Middle frontal gyrus (tissue), 1 donor: Measurements from ENCODE around the gene TMEM181.

Experiments
- DNase-seq: peaks from one replicate; pipeline ENCODE4 v3.0.0-alpha.2; 2015; ENCODE audit warnings: low spot score; ENCODE audit errors: extremely low spot score

TMEM181 gene

DNA sequence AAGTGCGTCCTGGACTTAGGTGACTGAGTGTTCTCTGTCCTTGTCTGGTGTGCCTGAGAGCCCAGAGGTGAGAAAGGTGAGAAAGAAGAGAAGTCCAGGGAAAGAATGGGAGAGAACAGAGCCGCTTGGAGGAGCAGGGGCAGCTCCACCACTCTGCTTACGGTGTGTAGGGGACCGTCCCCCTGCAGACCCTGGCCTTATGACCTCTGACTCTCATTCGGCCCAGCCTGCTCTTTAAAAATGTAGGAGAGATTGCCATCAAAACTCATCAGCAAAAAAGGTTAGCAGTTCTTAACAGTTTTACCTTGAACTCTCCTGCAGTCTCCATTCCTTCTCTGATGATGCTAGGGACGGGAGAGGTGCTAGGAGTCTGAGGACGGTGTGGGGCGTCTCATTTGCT lies 2.0 kb downstream of the TMEM181 start:
- no peak for DNase-seq

DNA sequence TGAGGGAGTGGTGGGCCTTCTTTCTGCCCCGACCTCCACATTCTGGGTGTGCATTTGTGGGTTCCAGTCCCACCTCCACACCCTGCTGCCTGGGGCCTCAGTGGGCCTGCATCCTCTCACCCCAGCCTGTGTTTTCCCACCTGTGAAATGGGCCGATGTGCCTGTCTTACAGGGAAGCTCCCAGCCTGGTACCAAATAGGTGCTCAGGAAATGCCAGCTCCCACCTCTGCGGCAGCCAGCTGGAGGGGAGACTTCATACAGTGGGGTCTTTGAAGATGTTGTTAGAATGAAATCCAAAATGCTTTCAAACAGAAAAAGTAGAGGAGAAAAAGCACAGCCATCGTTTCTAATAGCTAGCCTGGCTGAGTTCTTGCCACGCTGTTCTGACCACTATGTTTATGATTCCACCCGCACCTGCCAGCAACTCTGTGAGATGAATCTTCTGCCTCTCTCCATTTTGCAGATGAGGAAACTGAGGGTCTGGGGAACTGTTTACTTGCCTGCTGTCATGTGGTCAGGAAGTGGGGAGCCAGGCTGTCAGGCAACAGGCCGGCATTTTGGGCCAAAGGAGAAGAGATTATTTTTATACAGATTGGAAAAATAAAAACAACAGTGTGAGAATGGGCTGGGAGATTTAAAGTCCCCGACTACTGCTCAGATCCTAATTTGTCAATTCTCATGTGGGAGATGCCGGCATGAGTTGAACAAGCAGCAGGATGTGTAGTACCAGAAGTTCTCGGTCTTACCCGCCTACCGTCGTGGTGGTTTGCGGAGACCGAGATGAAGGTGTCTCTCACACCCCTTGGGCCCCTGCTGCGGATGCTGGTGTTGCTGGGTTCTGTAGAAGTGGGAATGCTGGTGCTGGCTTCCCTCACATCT lies 4.6 kb downstream of the TMEM181 start:
- no peak for DNase-seq

DNA sequence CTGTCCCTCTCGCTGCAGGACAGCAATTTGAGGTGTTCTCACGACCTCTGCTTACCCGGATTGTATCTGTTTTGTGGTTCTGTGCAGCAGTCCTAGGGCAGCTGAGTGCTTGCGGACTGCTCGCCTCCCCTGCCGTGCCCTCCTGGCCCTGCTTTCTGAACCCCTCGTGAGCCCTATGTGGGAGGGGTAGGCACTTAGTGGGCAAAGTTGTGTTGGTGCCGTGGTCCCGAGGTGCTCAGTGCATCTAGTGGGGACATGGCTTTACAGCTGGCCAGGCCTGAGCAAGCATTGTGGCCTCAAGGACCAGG lies 5.2 kb downstream of the TMEM181 start:
- no peak for DNase-seq

DNA sequence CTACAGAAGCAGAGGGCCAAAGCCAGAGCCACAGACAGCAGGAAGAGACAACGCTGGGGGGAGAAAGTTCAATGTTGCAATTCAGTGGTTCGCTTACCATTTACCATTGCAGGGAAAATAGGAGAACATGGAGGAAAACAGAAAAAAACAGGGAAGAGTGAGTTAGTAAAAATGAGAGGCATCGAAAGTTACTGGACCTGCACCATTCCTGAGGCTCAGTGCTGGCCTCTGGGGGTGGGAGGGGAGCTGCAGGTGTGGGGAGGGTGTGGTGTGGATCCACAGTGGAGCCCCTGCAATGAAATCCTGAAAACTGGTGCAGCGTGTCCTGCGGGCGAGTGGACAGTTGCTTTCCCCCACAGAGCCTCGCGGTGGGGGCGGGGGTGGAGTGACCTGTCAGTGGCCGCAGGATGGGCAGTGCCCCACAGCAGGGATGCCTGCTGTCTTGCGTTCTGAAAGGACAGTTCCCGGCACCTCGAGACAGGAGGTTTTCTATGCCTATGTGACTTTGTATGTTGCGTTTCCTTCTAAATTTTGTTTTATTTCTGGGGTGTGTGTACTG lies 5.7 kb downstream of the TMEM181 start:
- DNase-seq: no peak

DNA sequence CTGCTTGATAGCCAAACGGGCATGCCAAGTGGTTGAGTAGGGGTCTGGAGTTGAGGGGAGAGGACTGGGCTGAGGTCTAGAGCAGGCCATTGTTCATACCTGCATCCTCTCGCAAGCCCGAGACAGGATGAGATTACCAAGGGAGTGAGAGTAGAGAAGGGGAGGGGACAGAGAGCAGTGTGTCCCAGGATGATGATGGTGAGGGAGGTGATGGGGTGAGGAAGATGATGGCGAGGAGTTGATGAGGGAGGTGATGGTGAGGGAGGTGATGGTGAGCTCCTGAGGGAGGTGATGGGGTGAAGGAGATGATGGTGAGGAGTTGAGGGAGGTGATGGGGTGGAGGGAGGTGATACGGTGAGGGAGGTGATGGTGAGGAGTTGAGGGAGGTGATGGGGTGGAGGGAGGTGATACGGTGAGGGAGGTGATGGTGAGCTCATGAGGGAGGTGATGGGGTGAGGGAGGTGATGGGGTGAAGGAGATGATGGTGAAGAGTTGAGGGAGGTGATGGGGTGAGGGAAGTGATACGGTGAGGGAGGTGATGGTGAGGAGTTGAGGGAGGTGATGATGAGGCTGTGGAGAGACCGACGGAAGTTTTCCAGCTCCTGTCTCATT lies 6.4 kb downstream of the TMEM181 start:
- DNase-seq: no peak

DNA sequence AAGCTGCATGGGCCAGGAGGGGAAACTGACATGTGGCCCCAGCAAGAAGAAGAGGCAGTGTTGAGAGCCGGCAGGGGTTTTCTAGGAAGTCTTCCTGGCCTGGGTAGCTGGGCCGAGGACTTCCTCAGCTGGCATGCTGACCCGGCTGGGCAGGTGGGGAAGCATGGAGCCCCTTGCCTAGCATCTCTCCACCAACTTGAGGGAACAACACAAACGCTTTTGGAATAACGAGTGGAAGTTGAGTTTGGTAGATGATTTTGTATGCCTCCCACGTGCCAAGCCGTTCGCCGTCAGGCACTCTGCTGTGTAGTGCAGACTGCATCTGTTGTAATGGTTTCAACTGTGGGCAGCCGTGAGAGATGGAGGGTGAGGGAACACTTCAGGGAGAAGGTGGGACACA lies 7.3 kb downstream of the TMEM181 start:
- no peak for DNase-seq

DNA sequence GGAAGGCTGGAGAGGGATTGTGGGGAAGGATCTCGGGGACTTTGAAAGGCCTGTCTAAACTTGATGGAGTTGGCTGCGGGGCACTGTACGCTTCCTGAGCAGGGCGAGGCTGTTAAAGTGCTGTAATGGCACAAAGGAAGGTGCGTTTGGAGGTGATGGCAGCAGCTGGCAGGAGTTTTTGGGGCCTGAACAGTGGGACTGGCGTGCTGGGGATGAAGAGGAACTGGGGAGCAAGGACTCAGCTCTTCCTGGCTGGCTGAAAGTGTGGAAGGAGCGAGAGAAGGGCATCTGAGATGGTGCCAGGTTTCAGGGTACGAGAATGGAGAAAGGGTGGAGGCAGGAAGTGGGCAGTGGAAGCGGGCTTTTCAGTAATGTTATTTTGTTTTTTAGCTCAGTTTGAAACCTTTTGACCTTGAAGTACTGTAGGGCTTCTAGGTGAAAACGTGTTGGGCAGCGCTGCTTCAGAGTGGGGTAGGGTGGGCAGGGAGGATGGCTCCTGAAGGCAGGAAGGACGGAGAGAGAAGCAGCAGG lies 8.0 kb downstream of the TMEM181 start:
- no peak for DNase-seq

DNA sequence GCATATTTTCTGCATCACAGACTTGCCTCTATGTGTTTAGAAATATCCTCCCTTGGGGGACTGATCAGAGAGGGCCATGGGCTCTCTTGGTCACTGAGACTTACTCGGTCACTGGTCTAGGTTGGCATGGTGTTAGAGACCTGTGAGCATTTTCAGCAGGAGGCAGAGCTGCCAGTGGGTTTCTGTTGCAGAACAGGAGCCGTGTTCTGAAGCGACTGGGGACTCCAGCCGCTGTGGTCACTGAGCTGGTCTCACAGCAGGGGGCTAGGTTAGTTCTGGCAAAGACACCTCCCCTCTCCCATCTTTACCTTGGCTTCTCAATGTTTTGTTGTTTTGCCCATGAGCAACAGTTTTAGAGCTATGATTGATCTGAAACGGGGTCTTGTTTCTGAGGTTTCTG lies 8.7 kb downstream of the TMEM181 start:
- no peak for DNase-seq

DNA sequence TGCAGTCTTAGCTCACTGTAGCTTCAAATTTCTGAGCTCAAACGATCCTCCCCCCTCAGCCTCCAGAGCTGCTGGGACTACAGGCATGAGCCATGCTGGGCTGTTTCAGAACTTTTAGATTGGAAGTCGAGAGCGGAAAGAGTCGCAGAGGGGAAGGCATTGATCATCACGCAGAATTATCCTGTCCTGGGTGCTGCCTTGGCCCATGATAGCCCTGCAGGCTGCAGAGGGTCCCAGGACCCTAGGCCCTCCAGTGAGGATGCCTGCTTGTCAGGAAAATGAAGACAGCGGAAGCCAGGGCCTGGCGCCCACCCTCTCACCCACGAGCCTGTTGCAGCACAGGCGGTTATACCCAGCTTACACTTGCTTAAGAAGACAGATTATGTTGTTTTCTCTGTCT lies 9.1 kb downstream of the TMEM181 start:
- no peak for DNase-seq

DNA sequence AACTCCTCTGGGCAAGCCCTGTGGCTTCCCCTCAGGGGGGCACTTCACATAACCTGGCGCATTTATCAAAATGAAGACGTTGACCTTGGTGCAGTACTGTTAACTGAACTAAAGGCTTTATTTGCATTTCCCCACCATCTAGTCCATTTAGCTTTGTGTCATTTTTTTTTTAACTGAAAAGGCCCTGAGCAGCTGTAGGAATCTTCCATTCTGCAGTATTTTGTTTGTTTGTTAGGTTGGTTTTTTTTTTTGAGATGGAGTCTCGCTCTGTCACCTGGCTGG lies 10.7 kb downstream of the TMEM181 start:
- no peak for DNase-seq

DNA sequence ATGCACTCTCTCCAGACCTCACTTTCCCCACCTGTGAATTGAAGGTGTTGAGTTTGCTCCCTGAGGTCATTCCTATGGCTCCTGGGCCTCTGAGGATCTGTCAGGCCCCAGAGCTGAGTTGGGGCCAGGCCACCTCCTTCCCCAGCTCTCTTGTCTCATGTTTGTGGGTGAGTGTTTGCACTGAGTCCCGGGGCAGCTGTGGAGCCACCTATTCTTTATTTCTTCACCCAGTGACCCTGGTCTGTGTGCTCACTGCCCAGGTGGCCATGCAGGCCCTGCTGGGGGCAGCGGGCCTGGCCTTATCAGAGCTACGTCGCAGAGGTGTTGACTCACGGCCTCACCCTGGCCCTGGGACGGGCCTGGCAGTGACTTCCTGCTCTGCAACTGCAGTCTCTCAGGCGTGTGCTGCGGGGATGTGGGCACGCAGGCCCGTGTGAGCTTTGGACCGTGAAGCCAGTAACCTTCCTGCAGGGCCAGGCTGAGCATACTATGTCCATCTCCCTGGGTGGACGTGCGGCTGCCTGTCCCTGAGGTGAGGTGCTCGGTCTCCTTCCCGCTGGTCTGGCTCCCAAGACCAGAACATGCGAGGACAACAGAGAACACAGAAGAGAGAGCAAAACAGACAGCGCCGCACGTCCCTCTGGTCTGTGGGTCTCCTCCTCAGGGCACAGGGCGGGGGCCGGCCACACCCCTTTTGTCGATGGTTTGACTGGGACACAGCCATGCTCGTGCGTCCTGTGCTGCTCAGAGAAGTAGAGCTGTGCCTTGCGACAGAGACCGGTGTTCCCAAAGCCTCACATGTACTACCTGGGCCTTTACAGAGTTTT lies 12.1 kb downstream of the TMEM181 start:
- no peak for DNase-seq

DNA sequence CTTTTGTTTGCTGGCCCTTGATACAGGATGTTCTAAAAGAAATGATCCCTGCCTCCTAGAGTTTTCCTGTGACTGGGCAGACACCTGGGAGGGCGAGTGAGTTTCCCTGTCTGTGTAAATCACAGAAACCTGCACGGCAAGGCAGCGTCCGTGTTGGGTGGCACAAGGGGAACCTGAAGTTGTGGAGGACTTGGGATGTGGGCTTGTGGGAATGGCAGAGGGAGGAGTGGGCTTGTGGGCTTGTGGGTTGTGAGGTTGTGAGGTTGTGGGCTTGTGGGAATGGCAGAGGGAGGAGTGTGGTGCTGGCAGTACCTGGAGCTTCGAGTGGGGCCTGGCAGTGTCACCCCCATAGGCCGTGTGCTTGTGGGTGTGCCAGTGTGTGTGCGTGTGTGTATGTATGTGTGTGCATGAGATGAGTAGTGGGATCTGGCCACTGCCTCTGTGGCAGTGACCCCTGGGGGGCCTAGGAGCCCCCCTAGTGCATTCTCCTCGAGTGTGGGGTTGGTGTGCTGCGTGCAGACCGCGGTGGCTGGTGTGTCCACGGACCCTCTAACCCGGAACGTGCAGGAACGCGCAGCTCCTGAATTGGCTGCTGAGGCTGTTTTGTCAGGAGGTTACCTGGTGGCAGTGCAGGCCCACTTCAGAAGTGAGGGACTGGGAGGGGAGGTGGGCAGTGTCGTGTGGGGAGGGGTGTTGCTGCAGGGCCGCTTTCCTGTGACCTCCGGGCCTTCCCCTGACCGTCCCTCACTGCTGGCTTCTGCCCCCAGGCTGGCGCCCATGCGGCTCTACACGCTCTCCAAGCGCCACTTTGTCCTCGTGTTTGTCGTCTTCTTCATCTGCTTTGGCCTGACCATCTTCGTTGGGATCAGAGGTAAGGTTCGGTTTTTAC lies 13.0 kb downstream of the TMEM181 start:
- DNase-seq: no peak

DNA sequence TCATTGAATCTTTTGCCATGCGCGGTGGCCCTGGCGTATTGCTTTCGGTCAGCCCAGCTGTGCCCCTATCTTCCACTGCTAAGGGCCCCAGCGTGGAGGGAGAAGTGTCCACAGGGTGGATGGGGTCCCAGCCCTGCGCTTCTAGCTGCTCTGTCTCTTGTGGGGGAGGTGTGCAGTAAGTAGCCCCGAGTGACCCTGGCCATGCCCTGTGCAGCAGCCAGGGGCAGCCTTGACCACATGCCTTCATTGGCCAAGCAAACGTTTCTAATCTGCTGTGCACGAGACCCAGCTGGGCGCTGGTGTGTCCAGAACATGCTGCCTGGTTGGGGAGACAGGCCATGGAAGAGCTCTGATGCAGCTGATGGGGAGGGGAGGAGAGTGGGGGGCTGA lies 13.6 kb downstream of the TMEM181 start:
- DNase-seq: no peak

DNA sequence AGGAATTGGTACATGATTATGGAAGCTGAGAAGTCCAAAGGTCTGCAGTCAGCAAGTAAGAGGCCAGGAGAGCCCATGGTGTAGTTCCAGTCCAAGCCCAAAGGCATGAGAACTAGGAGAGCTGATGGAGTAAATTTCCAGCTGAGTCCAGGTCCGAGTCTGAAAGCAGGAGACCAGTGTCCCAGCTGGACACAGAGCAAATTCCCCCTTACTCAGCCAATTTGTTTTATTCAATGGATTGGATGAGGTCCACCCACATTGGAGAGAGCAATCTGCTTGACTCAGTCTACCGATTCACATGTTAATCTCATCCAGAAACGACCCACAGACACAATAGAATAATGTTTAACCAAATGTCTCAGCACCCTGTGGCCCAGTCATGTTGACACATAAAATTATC lies 14.9 kb downstream of the TMEM181 start:
- DNase-seq: no peak

DNA sequence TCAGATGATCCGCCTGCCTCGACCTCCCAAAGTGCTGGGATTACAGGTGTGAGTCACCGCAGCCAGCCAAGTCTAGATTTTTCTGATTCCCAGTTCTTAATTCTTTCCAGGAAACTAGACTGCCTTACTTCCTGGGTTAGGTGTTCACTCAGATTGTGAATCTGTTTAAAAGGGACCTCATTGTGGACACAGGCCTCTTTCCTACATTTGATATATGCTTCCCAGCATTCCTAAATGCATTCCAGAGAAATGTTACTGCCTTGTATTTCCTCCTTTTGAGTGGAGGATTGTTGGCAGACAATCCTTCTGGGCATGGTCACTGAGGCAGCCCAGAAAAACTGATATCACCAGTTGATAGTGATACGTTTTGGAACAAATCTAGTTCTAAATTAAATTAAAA lies 15.7 kb downstream of the TMEM181 start:
- DNase-seq: no peak

DNA sequence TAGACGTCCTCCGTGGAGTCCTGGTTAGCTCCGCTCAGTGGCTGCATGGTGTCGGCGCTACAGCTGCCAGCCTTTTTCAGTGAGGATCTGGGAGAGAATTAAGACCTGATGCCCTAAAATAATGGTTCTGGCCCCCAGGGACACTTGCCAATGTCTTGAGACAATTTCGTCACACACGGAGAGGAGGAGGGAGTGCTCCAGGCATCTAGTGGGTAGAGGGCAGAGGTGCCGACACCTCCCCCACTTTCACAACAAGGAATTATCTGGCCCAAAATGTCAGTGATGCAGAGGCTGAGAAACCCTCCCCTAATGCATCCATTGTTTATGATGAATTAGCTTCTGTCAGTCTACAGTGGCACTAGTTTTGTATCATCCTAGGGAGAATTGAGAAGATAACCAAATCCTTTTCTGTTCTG lies 24.4 kb downstream of the TMEM181 start:
- no peak for DNase-seq

DNA sequence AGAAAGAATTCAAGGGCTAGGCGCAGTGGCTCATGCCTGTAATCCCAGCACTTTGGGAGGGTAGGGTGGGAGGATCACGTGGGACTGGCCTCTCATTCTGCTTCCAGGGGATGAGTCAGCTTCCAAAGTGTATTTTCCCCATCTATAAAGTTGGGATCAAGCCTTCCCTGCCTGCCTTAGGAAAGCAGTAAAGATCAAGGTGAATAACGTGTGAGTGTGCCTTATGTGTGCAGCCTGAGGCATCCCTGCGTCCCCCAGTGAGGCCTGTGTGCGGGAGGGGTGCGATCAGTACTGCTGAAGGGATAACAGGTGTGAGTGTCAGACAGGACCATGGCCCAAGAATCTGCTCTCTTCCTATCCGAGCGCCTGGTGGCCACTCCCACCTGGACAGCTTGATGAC lies 26.8 kb downstream of the TMEM181 start:
- DNase-seq: no peak

DNA sequence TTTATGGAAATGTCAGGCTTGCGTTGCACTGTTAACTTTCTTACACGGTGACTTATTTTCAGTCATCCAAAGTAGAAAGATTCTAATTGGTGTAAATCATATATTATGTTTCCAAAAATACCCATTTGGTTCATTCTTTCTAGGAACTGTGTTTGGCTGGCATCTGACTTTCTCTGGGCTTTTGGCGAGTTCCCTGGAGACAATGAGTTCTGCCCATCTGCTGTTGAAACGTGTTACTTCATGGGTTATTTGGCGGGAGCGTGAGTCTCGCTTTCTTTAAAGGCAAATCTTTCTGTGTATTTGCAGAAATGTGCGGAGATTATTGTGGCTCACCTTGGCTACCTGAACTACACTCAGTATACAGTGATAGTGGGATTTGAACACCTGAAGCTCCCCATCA lies 29.5 kb downstream of the TMEM181 start:
- no peak for DNase-seq

DNA sequence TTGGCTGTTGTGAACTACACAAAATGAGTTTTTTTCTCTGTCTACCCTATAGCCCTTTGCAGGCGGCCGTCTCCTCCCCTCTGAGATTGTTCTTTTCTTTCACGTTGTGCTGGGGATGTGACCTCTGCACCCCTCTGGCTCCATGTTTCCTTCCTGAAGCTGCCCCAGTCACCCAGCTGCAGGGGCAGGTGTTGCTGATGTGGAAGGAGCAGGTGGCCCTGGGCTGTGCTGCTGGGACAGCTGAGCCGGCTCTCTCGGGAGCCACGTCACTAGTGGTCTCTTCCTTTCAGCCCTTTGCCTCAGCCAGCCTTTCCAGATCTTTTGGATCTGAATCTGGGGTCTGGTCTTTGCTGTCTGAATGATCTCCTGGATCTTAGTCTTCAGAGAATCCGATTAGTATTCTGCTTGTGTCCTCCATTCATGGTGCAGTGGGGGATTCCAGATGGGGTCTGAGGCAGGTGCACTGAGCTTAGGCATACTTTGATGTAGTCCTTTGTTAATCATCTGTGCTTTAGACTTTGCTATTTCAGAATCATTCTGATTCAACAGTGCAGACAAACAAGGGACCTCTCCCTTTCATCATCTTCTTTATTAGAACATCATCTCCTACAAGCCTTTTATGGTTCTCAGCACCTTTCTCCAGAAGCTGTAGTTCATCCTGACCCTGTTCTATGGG lies 31.4 kb downstream of the TMEM181 start:
- no peak for DNase-seq

DNA sequence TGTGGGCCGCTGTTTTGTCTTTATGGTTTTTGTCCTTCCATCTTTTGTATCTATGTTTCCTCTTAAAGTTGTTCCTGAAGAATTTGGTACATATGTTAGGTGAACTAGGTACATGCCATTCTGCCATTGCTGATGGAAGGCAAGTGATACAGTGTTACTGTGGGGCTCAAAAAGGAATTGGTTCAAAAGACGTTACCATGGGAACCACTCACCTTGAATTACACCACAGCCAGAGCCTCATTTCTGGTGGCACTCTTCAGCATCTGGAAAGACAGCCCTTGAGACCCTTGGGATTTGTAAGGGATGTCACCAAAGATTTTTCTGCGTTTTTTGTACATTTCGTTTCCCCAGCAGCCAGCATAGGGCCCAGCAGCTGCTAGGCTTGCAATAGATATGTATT lies 31.9 kb downstream of the TMEM181 start:
- DNase-seq: no peak

DNA sequence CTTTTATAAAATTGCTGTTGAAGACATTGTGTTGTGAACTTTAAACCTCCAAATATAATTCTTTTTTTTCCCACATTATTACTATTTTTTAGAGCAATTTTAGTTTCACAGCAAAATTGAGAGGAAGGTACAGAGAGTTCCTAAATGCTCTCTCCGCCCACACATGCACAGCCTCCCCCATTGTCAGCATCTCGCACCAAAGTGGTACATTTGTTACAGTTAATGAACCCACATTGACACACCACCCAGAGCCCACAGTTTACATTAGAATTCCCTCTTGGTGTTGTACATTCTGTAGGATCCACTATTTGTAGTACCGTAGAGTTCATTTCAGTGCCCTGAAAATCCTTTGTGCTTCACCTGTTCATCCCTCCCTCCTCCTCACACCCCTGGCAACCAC lies 33.8 kb downstream of the TMEM181 start:
- DNase-seq: no peak
